Thymus (tissue), 11 donors: ENCODE data around the gene ARSG. TPM values are rescaled to one million over a fixed set of nuclear protein-coding genes. Genes with fewer than 3 reads are reported as not detected.
A peak's percentile ranks its signal among the peaks of the same experiment; 100 is the strongest.

Experiments used
- DNase-seq, 9 donors: peaks; one replicate each; pipeline ENCODE4 v3.0.0-alpha.2; 2013; ENCODE audit warnings: low spot score in 9 of 9, low read depth in 6 of 9, missing footprints in 1 of 9
- H3K27ac ChIP-seq, 2 donors: one replicate each; pipeline ENCODE4 v1.5.1; 2013; ENCODE audit warnings: control low read depth in 1 of 2, low read depth in 1 of 2, low read length in 1 of 2, mild to moderate bottlenecking in 1 of 2, moderate library complexity in 1 of 2
- H3K27me3 ChIP-seq, 2 donors: one replicate each; pipeline ENCODE4 v1.5.1; 2013; ENCODE audit warnings: low read length in 1 of 2; ENCODE audit not compliant: control insufficient read depth in 2 of 2, insufficient read depth in 1 of 2
- H3K36me3 ChIP-seq, 2 donors: one replicate each; pipeline ENCODE4 v1.5.1; 2013; ENCODE audit warnings: low read length in 1 of 2, mild to moderate bottlenecking in 1 of 2, moderate library complexity in 1 of 2; ENCODE audit not compliant: control insufficient read depth in 2 of 2, insufficient read depth in 2 of 2
- H3K4me1 ChIP-seq, 2 donors: one replicate each; pipeline ENCODE4 v1.5.1; 2013; ENCODE audit warnings: low read length in 2 of 2; ENCODE audit not compliant: control insufficient read depth in 2 of 2, insufficient read depth in 2 of 2
- H3K4me3 ChIP-seq, 2 donors: one replicate each; pipeline ENCODE4 v1.5.1; 2013; ENCODE audit warnings: low read length in 2 of 2, control low read depth in 1 of 2, mild to moderate bottlenecking in 1 of 2
- H3K9me3 ChIP-seq, 2 donors: one replicate each; pipeline ENCODE4 v1.5.1; 2013; ENCODE audit warnings: low read length in 1 of 2, mild to moderate bottlenecking in 1 of 2; ENCODE audit not compliant: control insufficient read depth in 2 of 2, insufficient read depth in 1 of 2
- WGBS: extraction: QIAGEN DNeasy Blood & Tissue Kit; methylation state at CpG from one replicate; pipeline ENCODE4 v1.1.7; 2013; 5-methylcytosine and 5-hydroxymethylcytosine counted together
- polyA plus RNA-seq: library from polyadenylated mRNA; stranded (reverse); fragments of 200-250 nt; gene quantifications from one replicate; pipeline ENCODE4 v1.2.3, GENCODE V29; 2013
- total RNA-seq: library from RNA; stranded (reverse); fragments of 120-200 nt; gene quantifications from one replicate; pipeline ENCODE4 v1.2.4, GENCODE V29; 2013
- donor health status: healthy.

The ARSG gene
- total and polyA plus RNA-seq, 2 donors = 2.6 to 5.2 TPM

GRCh38 chr17:68453991-68454665 lies 162.8 kb downstream of the ARSG start:
- Histone ChIP-seq H3K4me1 (peaks cover 5 to 25% of the 10 kb centered on the region in 2 donors), H3K36me3 (peaks cover 0 to 2% of the 10 kb centered on the region in 2 donors), H3K4me3 (no peak overlapping the region), H3K27me3 (peaks cover 9 to 10% of the 10 kb centered on the region in 2 donors), H3K27ac (no peak overlapping the region), H3K9me3 (no peaks in the 10 kb centered on the region)
- 97% methylated on average over 5 of the region's 5 CpGs for WGBS
- DNase-seq = no peak

- Histone ChIP-seq H3K4me1 (peaks cover 8 to 38% of the 10 kb centered on the region in 2 donors), H3K4me3 (no peak overlapping the region), H3K9me3 (no peaks in the 10 kb centered on the region), H3K27ac (peak overlapping the region in 1 of 2 donors; percentile 0), H3K36me3 (no peaks in the 10 kb centered on the region), H3K27me3 (peaks cover 9 to 10% of the 10 kb centered on the region in 2 donors)
- WGBS = 90% methylated on average over 4 of the region's 4 CpGs
- DNase-seq = no peak
Observed at GRCh38 chr17:68455901-68456338, 164.6 kb downstream of the ARSG start.

- H3K27ac ChIP-seq = peak overlapping the region; percentile 73 to 74
- no peaks in the 10 kb centered on the region for H3K36me3 ChIP-seq
- peaks cover 9 to 10% of the 10 kb centered on the region in 2 donors for H3K27me3 ChIP-seq
- no peak for DNase-seq
- peaks cover 8 to 43% of the 10 kb centered on the region in 2 donors for H3K4me1 ChIP-seq
- 51% methylated on average over 23 of the region's 23 CpGs for WGBS
- no peaks in the 10 kb centered on the region for H3K9me3 ChIP-seq
- peak overlapping the region; percentile 61 to 72 for H3K4me3 ChIP-seq
Observed at GRCh38 chr17:68456339-68457167, 165.3 kb downstream of the ARSG start.

DNA sequence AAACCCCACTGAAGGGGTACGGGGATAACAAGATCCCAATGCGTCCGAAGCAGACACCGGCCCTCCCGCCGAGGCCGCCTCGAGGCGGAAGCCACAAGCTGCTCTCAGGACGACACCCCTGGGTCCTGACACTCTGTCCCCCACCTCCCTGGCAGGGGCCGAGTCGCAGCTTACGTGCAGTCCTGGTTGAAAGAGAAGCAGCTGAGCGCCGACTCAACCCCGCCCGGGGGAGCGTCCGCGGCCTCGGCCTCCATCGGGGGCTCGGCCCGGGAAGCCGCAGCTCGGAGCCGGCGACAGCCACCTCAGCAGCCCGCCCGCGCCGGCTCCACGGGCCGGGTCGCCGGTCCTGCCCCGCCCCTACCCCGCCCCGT lies 165.9 kb downstream of the ARSG start, which contains the start of gene WIPI1:
Gene WIPI1 (minus strand): TSS at position 329 of the 371 bp plus-strand sequence. CDS start 75 bp downstream, at position 254.
- Histone ChIP-seq H3K36me3 (no peaks in the 10 kb centered on the region), H3K4me1 (peaks cover 10 to 49% of the 10 kb centered on the region in 2 donors), H3K27me3 (peaks cover 9 to 10% of the 10 kb centered on the region in 2 donors), H3K4me3 (peak within 1 kb of the TSS; percentile 61 to 72), H3K9me3 (no peaks in the 10 kb centered on the region), H3K27ac (peak within 1 kb of the TSS; percentile 73 to 74)
- DNase-seq = peak in 1 of 9 donors; percentile 32
- WGBS = under 1% methylated on average over 39 of the region's 39 CpGs

GRCh38 chr17:68457539-68458259 lies 166.4 kb downstream of the ARSG start:
- H3K4me1 ChIP-seq = peaks cover 10 to 54% of the 10 kb centered on the region in 2 donors
- H3K27me3 ChIP-seq = peaks cover 9 to 10% of the 10 kb centered on the region in 2 donors
- H3K9me3 ChIP-seq = no peaks in the 10 kb centered on the region
- H3K27ac ChIP-seq = peak overlapping the region; percentile 58 to 60
- 1% methylated on average over 54 of the region's 54 CpGs for WGBS
- peak; percentile 84 to 98 (median 94) for DNase-seq
- H3K4me3 ChIP-seq = peak overlapping the region; percentile 53 to 72
- H3K36me3 ChIP-seq = no peaks in the 10 kb centered on the region

DNA sequence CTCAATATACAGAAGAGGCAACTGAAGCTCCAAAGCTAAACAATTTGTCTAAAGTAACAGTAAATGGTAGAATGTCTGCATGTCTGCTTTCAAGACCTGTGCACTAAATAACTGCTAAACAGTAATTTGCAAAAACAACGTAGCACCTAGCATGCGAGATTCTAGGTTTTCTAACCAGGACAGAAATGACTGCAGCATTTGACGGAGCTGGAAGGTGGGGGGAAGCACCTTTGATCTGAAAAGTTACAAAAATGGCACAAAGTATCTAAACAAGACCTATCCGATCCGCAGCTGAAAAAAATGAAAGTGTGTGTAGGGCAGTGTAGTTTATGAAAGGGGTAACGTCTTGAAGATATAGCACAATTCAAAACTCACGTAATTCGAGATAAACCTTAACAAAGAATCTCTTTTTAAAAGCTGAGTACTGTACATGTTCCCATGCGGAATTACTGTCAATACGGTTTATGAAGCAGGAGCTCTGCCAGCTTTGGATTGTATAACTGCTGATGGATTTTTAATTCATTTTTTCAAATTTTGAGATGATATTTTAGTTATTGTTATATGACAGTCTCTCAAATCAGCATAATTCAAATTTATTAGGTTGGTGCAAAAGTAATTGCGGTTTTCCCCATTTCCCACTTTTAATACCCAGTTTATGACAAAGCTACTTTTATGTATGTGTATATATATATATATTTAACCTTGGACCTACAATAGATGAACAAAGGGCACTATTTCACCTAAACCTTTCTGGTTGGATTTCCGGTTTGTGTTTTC lies 167.2 kb downstream of the ARSG start:
- no peaks in the 10 kb centered on the region for H3K36me3 ChIP-seq
- H3K9me3 ChIP-seq = no peaks in the 10 kb centered on the region
- WGBS = 85% methylated on average over 12 of the region's 12 CpGs
- peaks cover 10 to 51% of the 10 kb centered on the region in 2 donors for H3K4me1 ChIP-seq
- peak overlapping the region; percentile 53 to 72 for H3K4me3 ChIP-seq
- H3K27ac ChIP-seq = peak overlapping the region; percentile 58 to 60
- no peak for DNase-seq
- peaks cover 9 to 10% of the 10 kb centered on the region in 2 donors for H3K27me3 ChIP-seq

- H3K9me3 ChIP-seq = no peaks in the 10 kb centered on the region
- no peak overlapping the region for H3K27ac ChIP-seq
- H3K36me3 ChIP-seq = no peaks in the 10 kb centered on the region
- 91% methylated on average over 1 of the region's 1 CpG for WGBS
- H3K27me3 ChIP-seq = peaks cover 9 to 10% of the 10 kb centered on the region in 2 donors
- no peak for DNase-seq
- no peak overlapping the region for H3K4me3 ChIP-seq
- H3K4me1 ChIP-seq = peaks cover 10 to 51% of the 10 kb centered on the region in 2 donors
Observed at GRCh38 chr17:68459037-68459639, 167.8 kb downstream of the ARSG start.

DNA sequence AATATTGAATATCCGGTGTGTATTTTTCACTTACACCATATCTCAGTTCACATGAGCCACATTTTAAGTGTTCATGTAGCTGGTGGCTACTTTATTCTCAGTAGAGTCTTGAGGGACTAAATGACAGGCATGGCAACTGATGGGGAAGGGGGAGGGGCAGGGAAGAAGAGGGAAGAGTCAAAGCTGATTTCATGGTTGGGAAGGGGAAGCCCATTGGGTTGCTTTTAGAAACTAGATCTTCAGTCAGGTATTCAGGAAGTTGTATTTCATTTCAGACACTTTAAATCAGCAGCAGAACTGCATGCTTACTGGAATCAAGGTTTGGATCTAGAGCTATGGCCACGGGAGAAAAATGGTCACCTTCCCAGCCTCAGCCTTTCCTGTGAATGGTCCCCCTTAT lies 168.9 kb downstream of the ARSG start:
- Histone ChIP-seq H3K27me3 (peaks cover 8 to 10% of the 10 kb centered on the region in 2 donors), H3K36me3 (no peaks in the 10 kb centered on the region), H3K27ac (peak overlapping the region in 1 of 2 donors; percentile 25), H3K9me3 (no peaks in the 10 kb centered on the region), H3K4me3 (no peak overlapping the region), H3K4me1 (peaks cover 10 to 51% of the 10 kb centered on the region in 2 donors)
- no peak for DNase-seq
- WGBS = 73% methylated on average over 2 of the region's 2 CpGs
